Skeletal muscle tissue (tissue), 5 donors: Measurements from ENCODE around the gene PFDN2. TPM values are rescaled to one million over a fixed set of nuclear protein-coding genes. Genes with fewer than 3 reads are reported as not detected.
"Not testable (repeated sequence)": the region's sequence is repeated elsewhere in the genome, so short reads cannot be mapped to it uniquely, and the experiment has no call there.

ENCODE experiments used
- H3K27ac ChIP-seq: one replicate; pipeline ENCODE4 v1.7.0; 2013; ENCODE audit warnings: mild to moderate bottlenecking, low read depth, low read length, inconsistent platforms
- H3K27me3 ChIP-seq, 3 donors: one replicate each; pipeline ENCODE4 v1.7.0; 2013; ENCODE audit warnings: low read length in 3 of 3; ENCODE audit not compliant: control insufficient read depth in 3 of 3, insufficient read depth in 3 of 3
- H3K36me3 ChIP-seq, 3 donors: one replicate each; pipeline ENCODE4 v1.7.0; 2013; ENCODE audit warnings: low read length in 3 of 3; ENCODE audit not compliant: control insufficient read depth in 3 of 3, insufficient read depth in 3 of 3
- H3K4me1 ChIP-seq, 3 donors: one replicate each; pipeline ENCODE4 v1.7.0; 2013; ENCODE audit warnings: low read length in 3 of 3, mild to moderate bottlenecking in 3 of 3; ENCODE audit not compliant: control insufficient read depth in 3 of 3, insufficient read depth in 3 of 3
- H3K4me3 ChIP-seq, 3 donors: one replicate each; pipeline ENCODE4 v1.7.0; 2013; ENCODE audit warnings: low read length in 3 of 3
- H3K9ac ChIP-seq, 3 donors: one replicate each; pipeline ENCODE4 v1.7.0; 2013; ENCODE audit warnings: low read length in 3 of 3, mild to moderate bottlenecking in 3 of 3, moderate library complexity in 2 of 3, low read depth in 1 of 3
- H3K9me3 ChIP-seq, 3 donors: one replicate each; pipeline ENCODE4 v1.7.0; 2013; ENCODE audit warnings: low read length in 3 of 3; ENCODE audit not compliant: control insufficient read depth in 3 of 3
- small RNA-seq: library from RNA; depleted of rRNA; stranded (forward); fragments of <200 nt; gene quantifications from one replicate; pipeline ENCODE3, GENCODE V24; 2014
- total RNA-seq: library from RNA; depleted of rRNA; stranded (reverse); fragments of >200 nt; gene quantifications from one replicate; pipeline ENCODE4 v1.2.3, GENCODE V29; 2014
- donor health status: Osteomylitis.

PFDN2 gene
- total RNA-seq, 1 donor from 2014 or later = 36.5 TPM

DNA sequence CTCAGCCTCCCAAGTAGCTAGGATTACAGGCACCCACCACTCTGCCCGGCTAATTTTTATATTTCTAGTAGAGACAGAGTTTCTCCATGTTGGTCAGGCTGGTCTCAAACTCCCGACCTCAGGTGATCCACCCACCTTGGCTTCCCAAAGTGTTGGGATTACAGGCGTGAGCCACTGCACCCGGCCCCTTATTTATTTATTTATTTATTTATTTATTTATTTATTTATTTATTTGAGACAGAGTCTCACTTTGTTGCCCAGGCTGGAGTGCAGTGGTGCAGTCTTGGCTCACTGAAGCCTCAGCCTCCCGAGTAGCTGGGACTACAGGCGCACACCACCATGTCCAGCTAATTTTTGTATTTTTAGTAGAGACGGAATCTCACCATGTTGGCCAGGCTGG, 52.2 kb downstream of the PFDN2 start:
- not testable (repeated sequence) for H3K4me1 ChIP-seq
- H3K27me3 ChIP-seq = peaks cover 2 to 15% (median 3%) of the 10 kb centered on the region in 3 donors

DNA sequence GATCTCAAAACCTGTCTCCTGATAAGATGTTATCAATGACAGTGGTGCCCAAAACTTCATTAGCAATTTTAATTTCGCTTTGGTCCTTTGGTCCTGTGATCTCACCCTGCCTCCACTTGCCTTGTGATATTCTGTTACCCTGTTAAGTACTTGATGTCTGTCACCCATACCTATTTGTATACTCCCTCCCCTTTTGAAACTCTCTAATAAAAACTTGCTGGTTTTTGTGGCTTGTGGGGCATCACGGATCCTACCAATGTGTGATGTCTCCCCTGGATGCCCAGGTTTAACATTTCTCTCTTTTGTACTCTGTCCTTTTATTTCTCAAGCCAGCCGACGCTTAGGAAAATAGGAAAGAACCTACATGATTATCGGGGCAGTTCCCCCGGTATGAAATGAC, 53.9 kb downstream of the PFDN2 start:
- not testable (repeated sequence) for H3K27ac ChIP-seq, H3K9me3 ChIP-seq, H3K36me3 ChIP-seq, H3K4me1 ChIP-seq, H3K4me3 ChIP-seq, H3K9ac ChIP-seq
- H3K27me3 ChIP-seq = peaks cover 0 to 15% (median 3%) of the 10 kb centered on the region in 3 donors

More for the DNA sequence above, 52.2 kb downstream of the PFDN2 start:
- H3K9ac ChIP-seq, H3K9me3 ChIP-seq, H3K27ac ChIP-seq, H3K36me3 ChIP-seq, H3K4me3 ChIP-seq: not testable (repeated sequence)

GRCh38 chr1:161061419-161061818, 56.4 kb downstream of the PFDN2 start:
- Histone ChIP-seq H3K36me3 (no peaks in the 10 kb centered on the region), H3K27me3 (peaks cover 4 to 10% (median 4%) of the 10 kb centered on the region in 3 donors), H3K4me1 (no peaks in the 10 kb centered on the region), H3K4me3 (no peak overlapping the region), H3K9me3 (no peaks in the 10 kb centered on the region), H3K9ac (no peak overlapping the region), H3K27ac (no peak overlapping the region)

DNA sequence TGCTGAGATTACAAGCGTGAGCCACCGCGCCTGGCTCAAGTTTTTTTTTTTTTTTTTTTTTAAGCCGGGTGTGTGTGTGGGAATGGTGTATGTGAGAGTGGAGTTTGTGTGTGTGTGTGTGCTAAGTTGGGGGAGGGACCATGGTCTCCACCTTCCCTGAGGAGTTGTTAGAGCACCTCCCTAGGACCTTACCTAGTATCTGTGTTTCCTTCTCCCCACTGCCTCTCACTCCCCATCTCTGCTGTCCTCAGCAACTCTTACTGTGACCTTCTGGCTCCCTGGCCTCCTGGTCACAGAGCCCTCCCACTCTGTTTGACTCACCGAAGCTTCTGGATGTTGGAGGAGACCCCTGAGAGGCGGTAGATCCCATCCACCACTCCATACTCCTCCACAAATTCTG, 58.5 kb downstream of the PFDN2 start:
- peaks cover 0 to 2% (median 0%) of the 10 kb centered on the region in 3 donors for H3K9me3 ChIP-seq
- H3K4me1 ChIP-seq = no peaks in the 10 kb centered on the region
- H3K36me3 ChIP-seq = no peaks in the 10 kb centered on the region
- H3K27me3 ChIP-seq = peaks cover 5 to 20% (median 18%) of the 10 kb centered on the region in 3 donors
- no peak overlapping the region for H3K9ac ChIP-seq
- H3K4me3 ChIP-seq = no peak overlapping the region
- no peak overlapping the region for H3K27ac ChIP-seq

GRCh38 chr1:161054805-161055204, 63.0 kb downstream of the PFDN2 start:
- H3K9me3 ChIP-seq = peaks cover 0 to 2% (median 0%) of the 10 kb centered on the region in 3 donors
- no peak overlapping the region for H3K4me3 ChIP-seq
- H3K36me3 ChIP-seq = no peaks in the 10 kb centered on the region
- H3K27ac ChIP-seq = no peak overlapping the region
- H3K27me3 ChIP-seq = peaks cover 5 to 31% (median 17%) of the 10 kb centered on the region in 3 donors
- no peak overlapping the region for H3K9ac ChIP-seq
- H3K4me1 ChIP-seq = no peaks in the 10 kb centered on the region

GRCh38 chr1:161054232-161054631, 63.6 kb downstream of the PFDN2 start:
- Histone ChIP-seq H3K27ac (no peak overlapping the region), H3K36me3 (no peaks in the 10 kb centered on the region), H3K27me3 (peaks cover 5 to 31% (median 17%) of the 10 kb centered on the region in 3 donors), H3K9me3 (peaks cover 0 to 2% (median 0%) of the 10 kb centered on the region in 3 donors), H3K4me1 (no peaks in the 10 kb centered on the region), H3K4me3 (no peak overlapping the region), H3K9ac (no peak overlapping the region)

DNA sequence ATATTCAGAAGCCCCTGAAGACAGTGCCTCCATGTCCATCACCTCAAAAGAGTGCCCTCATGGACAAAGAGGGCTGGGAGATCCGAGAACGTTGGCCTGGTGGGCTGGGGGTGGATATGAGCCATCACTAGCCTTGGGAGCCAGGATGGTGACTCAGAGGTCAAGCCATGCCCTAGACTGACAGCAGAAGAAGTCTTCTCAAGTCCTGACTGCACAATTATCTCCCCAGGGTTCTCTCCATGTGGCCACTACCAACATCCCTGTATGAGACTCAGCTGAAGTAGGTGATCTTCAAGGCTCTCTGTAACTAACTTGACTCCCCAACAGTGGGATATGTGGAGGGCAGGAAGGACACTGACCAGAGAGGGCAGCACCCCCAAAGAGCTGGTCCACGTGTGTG, 64.9 kb downstream of the PFDN2 start:
- Histone ChIP-seq H3K27ac (no peak overlapping the region), H3K27me3 (peaks cover 5 to 31% (median 17%) of the 10 kb centered on the region in 3 donors), H3K4me1 (no peaks in the 10 kb centered on the region), H3K9me3 (peaks cover 0 to 2% (median 0%) of the 10 kb centered on the region in 3 donors), H3K4me3 (no peak overlapping the region), H3K36me3 (peaks cover 0 to 2% (median 0%) of the 10 kb centered on the region in 3 donors), H3K9ac (no peak overlapping the region)

- peaks cover 0 to 2% (median 0%) of the 10 kb centered on the region in 3 donors for H3K9me3 ChIP-seq
- peaks cover 0 to 4% (median 3%) of the 10 kb centered on the region in 3 donors for H3K4me1 ChIP-seq
- H3K9ac ChIP-seq = no peak overlapping the region
- H3K27ac ChIP-seq = no peak overlapping the region
- H3K36me3 ChIP-seq = peaks cover 0 to 2% (median 0%) of the 10 kb centered on the region in 3 donors
- peaks cover 0 to 25% (median 15%) of the 10 kb centered on the region in 3 donors for H3K27me3 ChIP-seq
- H3K4me3 ChIP-seq = no peak overlapping the region
Measured at GRCh38 chr1:161051219-161051618, 66.6 kb downstream of the PFDN2 start.

Small RNA genes within 50 kb of the gene (small RNA-seq; reads per million reads assigned to genes)
- not detected for gene RF01225

Other genes starting within 250 kb of the PFDN2 start
- not detected for gene ITLN1, start 232.9 kb downstream of the PFDN2 start, total RNA-seq
- gene ITLN2, start 163.2 kb downstream of the PFDN2 start, total RNA-seq = not detected
- 10.4 TPM for gene F11R, start 96.9 kb downstream of the PFDN2 start, total RNA-seq
- gene TSTD1, start 79.1 kb downstream of the PFDN2 start, total RNA-seq = 27.7 TPM
- gene USF1, start 72.1 kb downstream of the PFDN2 start, total RNA-seq = 66.3 TPM
- 4.2 TPM for gene ARHGAP30, start 48.1 kb downstream of the PFDN2 start, total RNA-seq
- gene NECTIN4, start 28.5 kb downstream of the PFDN2 start, total RNA-seq = not detected
- gene KLHDC9, start 19.7 kb downstream of the PFDN2 start, total RNA-seq = not detected
- 16.2 TPM for gene NIT1, start 68 bp upstream of the PFDN2 start, total RNA-seq
- 19.8 TPM for gene DEDD, start 14.6 kb upstream of the PFDN2 start, total RNA-seq
- gene UFC1, start 35.9 kb upstream of the PFDN2 start, total RNA-seq = 133 TPM
- 6.8 TPM for gene USP21, start 41.5 kb upstream of the PFDN2 start, total RNA-seq
- gene PPOX, start 48.4 kb upstream of the PFDN2 start, total RNA-seq = 13.6 TPM
- gene B4GALT3, start 59.5 kb upstream of the PFDN2 start, total RNA-seq = 11.0 TPM
- 4.7 TPM for gene ADAMTS4, start 81.0 kb upstream of the PFDN2 start, total RNA-seq
- 147 TPM for gene NDUFS2, start 84.3 kb upstream of the PFDN2 start, total RNA-seq
- gene FCER1G, start 97.3 kb upstream of the PFDN2 start, total RNA-seq = 16.2 TPM
- 6.8 TPM for gene APOA2, start 105.6 kb upstream of the PFDN2 start, total RNA-seq
- gene TOMM40L, start 108.0 kb upstream of the PFDN2 start, total RNA-seq = 10.4 TPM
- not detected for gene NR1I3, start 120.2 kb upstream of the PFDN2 start, total RNA-seq
- 0.52 TPM for gene PCP4L1, start 140.7 kb upstream of the PFDN2 start, total RNA-seq
- gene MPZ, start 191.9 kb upstream of the PFDN2 start, total RNA-seq = 63.7 TPM
- 18.3 TPM for gene SDHC, start 196.3 kb upstream of the PFDN2 start, total RNA-seq
- not detected for gene CFAP126, start 249.8 kb upstream of the PFDN2 start, total RNA-seq